22Rv1 (cell line): ENCODE results near the gene ZW10.
"Not testable (repeated sequence)": the region's sequence is repeated elsewhere in the genome, so short reads cannot be mapped to it uniquely, and the experiment has no call there.

Experiments
- CTCF ChIP-seq: fragments of 450-650 bp; IDR thresholded peaks from 2 replicates; pipeline ENCODE4 v1.5.1; 2017; ENCODE audit warnings: mild to moderate bottlenecking
- ZFX ChIP-seq: fragments of 450-650 bp; IDR thresholded peaks from 2 replicates; pipeline ENCODE4 v1.6.1; 2017; ENCODE audit warnings: antibody characterized with exemption, borderline replicate concordance

GRCh38 chr11:113763040-113763439 lies 10.5 kb downstream of the ZW10 start:
- not testable (repeated sequence) for TF ChIP-seq CTCF, ZFX
